ENCODE results near the gene PEAK3.

PEAK3 gene

DNA sequence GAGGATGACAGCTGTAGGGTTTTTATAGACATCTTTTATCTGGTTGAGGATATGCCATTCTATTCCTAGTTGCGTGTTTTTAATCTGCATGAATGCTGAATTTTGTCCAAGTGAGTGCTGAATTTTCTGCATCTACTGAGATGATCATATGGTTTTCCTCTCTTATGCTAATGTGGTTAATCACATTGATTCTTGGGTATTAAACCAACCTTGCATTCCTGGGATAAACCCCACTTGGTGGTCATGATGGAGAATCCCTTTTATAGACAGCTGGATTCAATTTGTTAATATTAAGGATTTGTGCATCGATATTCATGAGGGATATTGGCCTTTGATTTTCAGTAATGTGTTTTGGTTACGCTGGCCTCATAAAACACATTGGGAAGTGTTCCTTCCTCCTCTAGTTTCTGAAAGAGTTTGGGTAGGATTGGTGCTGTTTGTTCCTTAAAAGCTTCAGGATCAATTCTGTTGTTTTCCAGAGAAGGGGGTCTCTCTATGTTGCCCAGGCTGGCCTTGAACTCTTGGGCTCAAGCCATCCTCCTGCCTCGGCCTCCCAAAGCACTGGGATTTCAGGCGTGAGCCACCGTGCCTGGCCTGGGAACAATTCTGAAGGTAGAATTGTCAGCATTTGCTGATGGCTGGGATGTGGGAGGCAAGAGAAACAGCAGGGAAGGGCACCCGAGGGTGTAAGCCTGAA lies 33.3 kb upstream of the PEAK3 start:
- TF ChIP-seq CTCF (IDR thresholded peaks at IDR 0.05; ENCODE audit: extremely low read depth, missing control alignments), result no peak
- DNase-seq (ENCODE audit: low spot score), result no peak

- TF ChIP-seq CTCF (IDR thresholded peaks at IDR 0.05; ENCODE audit: extremely low read depth, missing control alignments), result no peak
- no peak for DNase-seq (ENCODE audit: low spot score)
Measured at GRCh38 chr19:2312820-2313501, 31.0 kb upstream of the PEAK3 start.

GRCh38 chr19:2311093-2311492 lies 29.1 kb upstream of the PEAK3 start:
- no peak for DNase-seq (ENCODE audit: low spot score)
- no peak for TF ChIP-seq CTCF (IDR thresholded peaks at IDR 0.05; ENCODE audit: extremely low read depth, missing control alignments)

GRCh38 chr19:2309734-2310362 lies 27.9 kb upstream of the PEAK3 start:
- no peak for DNase-seq (ENCODE audit: low spot score)

DNA sequence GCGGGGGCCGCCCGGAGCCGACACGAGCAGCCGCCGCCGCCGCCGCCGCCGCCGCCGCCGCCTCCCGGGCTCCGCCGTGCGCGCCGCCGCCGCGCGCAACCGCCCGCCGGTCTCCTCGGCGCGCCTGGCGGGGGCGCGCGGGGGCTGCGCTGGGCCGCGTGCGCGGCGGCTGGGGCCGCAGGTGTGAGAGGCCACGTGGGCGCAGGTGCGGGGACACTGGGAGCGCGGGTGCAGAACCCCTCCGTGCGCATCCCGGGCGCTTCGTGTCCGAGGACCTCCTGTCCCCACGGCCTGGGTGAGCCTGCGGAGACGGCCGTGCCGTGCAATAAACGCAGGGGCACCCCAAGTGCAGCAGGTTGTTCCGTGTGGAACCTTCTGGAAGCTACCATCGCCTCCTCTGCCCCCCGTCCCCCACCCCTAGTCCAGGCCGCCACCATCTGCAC lies 26.2 kb upstream of the PEAK3 start, which contains the start of gene LINGO3:
LINGO3 (minus strand) TSS at position 41 of the 443 bp plus-strand sequence. CDS start 16,378 bp downstream, outside the sequence.
- TF ChIP-seq CTCF (IDR thresholded peaks at IDR 0.05; ENCODE audit: extremely low read depth, missing control alignments), result no peak
- DNase-seq (ENCODE audit: low spot score), result no peak

More at GRCh38 chr19:2309734-2310362, 27.9 kb upstream of the PEAK3 start:
- no peak for TF ChIP-seq CTCF (IDR thresholded peaks at IDR 0.05; ENCODE audit: extremely low read depth, missing control alignments)

DNA sequence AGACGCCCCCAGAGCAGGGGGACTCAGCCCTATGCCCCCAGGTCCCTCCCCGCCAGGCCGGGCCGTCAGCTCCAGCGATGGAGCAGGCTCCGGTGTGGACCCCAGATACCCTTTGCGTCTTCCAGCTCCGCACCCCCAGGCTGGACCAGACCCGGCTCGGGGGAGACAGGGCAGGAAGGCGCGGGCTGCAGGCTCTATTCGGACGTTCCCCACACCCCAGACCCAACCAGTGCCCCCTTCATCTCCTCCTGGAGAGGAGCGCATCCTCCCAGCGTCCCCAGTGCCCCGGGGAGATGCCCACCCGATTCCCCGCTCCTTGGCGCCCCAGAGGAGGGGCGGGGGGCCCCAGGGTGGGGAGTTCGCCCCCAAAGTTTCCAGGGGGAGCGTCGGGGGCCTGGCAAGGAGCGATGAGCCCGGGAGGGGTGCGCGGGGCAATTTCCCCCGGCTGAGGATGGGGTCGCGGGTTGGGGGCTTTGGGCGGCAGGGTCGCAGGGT lies 25.6 kb upstream of the PEAK3 start:
- no peak for DNase-seq (ENCODE audit: low spot score)
- TF ChIP-seq CTCF (IDR thresholded peaks at IDR 0.05; ENCODE audit: extremely low read depth, missing control alignments), result no peak

DNA sequence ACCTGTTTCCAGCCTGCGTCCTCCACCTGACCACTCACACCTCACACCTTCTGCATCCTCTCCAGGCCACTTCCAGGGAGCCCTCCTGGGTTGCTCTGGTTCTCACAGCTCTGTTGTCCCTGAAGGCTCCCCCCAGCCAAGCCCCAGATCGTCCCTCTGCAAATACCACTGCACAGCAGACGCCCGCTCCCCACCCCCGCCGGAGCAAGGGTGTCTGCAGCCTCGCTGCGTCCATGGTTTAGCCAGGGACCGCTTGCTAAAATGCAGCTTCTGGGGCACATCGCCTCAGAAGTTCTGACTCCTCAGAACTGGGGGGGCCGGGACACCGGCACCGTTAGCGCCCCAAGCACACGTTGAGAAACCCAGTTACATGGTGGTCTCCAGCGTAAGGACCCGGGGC lies 25.0 kb upstream of the PEAK3 start:
- no peak for TF ChIP-seq CTCF (IDR thresholded peaks at IDR 0.05; ENCODE audit: extremely low read depth, missing control alignments)
- no peak for DNase-seq (ENCODE audit: low spot score)
